GM12872 (cell line): Measurements from ENCODE around the gene SLC7A8.

ENCODE experiments used
- TF ChIP-seq, protein P1 (sequence below): IDR thresholded peaks from 3 replicates; pipeline ENCODE4 v1.5.1; 2011; ENCODE audit warnings: low read depth, mild to moderate bottlenecking, low read length, moderate library complexity; ENCODE audit not compliant: insufficient read depth

The SLC7A8 gene

DNA sequence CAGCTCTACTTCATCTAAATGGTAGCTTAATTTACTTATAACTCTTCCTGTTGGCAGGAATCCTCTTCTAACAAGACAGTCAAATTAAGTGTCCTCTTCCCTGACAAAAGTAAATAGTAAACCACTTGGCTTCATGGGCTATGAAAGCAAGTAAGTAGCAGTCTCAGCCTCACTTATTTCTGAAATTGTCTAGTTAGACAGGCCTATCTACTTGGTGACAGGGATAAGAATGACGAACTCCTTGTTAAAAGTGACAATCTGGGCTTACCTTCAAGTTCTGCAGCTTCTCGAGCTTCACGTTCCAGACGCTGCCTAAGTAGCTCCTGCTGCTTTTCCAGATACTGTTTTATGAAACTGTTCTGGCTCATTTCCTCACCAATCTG, 93.2 kb downstream of the SLC7A8 start:
- TF ChIP-seq, protein P1, sequence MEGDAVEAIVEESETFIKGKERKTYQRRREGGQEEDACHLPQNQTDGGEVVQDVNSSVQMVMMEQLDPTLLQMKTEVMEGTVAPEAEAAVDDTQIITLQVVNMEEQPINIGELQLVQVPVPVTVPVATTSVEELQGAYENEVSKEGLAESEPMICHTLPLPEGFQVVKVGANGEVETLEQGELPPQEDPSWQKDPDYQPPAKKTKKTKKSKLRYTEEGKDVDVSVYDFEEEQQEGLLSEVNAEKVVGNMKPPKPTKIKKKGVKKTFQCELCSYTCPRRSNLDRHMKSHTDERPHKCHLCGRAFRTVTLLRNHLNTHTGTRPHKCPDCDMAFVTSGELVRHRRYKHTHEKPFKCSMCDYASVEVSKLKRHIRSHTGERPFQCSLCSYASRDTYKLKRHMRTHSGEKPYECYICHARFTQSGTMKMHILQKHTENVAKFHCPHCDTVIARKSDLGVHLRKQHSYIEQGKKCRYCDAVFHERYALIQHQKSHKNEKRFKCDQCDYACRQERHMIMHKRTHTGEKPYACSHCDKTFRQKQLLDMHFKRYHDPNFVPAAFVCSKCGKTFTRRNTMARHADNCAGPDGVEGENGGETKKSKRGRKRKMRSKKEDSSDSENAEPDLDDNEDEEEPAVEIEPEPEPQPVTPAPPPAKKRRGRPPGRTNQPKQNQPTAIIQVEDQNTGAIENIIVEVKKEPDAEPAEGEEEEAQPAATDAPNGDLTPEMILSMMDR = no peak

DNA sequence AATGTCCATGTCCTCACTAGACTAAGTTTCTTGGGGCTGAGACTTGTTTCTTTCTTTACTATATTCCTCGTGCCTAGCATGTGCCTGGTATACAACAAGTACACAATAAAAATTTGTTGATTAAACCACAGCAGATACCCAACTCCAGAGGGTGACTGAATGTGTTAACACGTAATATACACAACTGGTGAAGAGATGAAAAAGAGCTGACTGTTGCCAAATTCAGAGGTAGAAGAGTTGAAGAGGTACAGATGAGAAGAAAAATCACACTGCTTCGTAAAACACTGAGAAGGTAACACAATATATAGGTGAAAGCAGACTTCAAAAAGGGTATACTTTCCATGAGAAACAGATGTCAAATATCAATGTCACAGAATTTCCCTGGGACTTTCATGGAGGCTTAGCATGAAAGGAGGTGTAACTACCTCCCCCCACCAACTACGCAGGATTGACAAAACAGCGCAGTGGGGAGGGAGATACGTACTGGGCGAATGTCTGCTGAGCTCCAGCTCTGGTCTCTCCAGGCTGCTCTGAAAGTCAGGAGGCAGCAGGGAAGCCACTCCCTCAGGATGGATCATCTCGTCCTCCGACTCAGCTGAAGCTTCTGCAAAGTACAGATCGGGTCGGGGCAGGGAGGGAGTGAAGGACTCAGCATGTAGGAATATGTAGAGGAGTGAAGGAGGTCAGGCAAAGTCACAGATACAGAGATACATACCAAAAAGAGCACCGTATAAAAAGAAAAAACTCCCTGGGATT, 93.8 kb downstream of the SLC7A8 start:
- TF ChIP-seq, protein P1 = no peak

- TF ChIP-seq, protein P1 = no peak
Measured at GRCh38 chr14:23086565-23086964, 96.9 kb downstream of the SLC7A8 start.

DNA sequence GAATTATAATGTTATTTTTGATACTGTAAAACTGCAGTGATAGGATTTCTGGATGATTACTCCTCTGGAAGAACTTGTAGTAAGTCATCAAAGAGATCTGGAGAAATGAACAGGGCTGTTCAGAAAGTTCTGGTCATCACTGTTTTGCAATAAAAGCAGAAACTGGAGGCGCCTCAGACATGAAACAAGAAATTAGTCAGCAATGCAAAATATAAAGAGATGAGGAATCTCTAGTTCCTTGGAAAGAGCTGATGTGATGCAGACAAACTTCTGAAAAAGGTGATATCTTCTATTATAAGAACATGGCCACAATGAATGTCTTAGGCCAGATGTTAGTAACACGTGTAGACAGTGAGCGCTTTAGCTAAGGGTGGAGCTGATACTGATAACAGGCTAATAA, 98.0 kb downstream of the SLC7A8 start:
- TF ChIP-seq, protein P1 = no peak

- TF ChIP-seq, protein P1 = no peak
Measured at GRCh38 chr14:23080474-23080873, 103.0 kb downstream of the SLC7A8 start.

DNA sequence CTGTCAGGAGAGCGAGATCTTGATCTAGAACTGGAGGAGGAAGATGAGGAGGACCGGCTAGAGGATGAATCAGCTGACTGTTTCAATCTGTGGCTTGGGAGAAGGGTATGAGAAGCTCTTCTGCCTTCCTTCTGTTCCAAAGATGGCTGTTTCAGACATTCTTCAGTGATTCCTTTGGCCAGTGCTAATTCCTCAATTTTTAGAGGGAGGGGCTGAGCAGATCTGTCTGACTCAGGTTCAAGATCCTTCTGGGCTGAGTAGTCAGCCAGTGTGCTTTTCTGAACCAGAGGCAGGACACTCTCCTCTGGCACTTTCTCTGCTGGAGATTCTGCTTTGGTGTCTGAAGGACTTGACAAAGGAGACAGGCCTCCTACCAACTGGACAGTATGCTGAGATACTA, 103.7 kb downstream of the SLC7A8 start:
- TF ChIP-seq, protein P1 = no peak

GRCh38 chr14:23078692-23079116, 104.8 kb downstream of the SLC7A8 start:
- TF ChIP-seq, protein P1 = no peak
